Measurements from ENCODE around the gene CLIC4.

CLIC4 gene

DNA sequence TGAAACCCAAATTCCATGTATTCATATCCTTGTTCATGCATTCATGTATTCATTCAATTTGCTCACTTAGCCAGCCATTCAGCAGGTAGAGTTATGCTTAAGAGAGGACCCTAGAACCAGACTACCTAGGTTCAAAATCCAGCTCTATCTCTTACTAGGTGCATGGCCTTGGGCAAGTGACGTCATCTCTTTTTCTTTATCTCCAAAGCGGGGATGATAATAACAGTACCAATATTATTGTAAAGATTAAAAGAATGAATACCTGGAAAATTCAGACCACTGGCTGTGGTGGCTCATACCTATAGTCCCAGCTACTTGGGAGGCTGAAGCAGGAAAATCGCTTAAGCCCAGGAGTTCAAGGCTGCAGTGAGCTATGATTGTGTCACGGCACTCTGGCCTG is 33.9 kb upstream of the CLIC4 start:
- in situ Hi-C loops (cut with HindIII; ENCODE audit: low sequenced_read_pairs), result no loop called here
- DNase-seq (ENCODE audit: low read depth), result no peak
- no peak overlapping the region for H3K4me3 ChIP-seq (ENCODE audit: low read depth, low read length)
- TF ChIP-seq CTCF (IDR thresholded peaks at IDR 0.05; ENCODE audit: low read depth, low read length, missing control alignments), result no peak

DNA sequence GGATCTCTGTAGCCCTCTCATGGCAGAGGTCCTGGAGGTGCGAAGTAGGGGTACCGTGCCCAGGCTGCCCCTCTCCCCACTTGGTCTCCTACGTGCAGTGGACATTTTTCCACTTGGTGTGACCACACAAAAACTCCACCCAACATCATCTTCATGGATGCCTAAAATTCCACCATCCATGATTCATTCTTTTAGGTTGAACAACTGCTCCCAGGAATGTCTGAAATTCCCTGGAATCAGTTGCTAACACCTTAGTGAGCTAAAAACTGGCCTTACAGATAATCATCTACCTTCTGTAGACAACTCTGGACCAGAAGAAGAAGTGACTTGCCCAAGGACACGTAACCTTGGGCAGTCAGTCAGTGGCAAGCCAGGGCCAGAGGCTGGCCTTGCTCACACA is 32.1 kb upstream of the CLIC4 start:
- H3K4me3 ChIP-seq (ENCODE audit: low read depth, low read length), result no peak overlapping the region
- no peak for TF ChIP-seq CTCF (IDR thresholded peaks at IDR 0.05; ENCODE audit: low read depth, low read length, missing control alignments)
- no peak for DNase-seq (ENCODE audit: low read depth)
- in situ Hi-C loops (cut with HindIII; ENCODE audit: low sequenced_read_pairs), result no loop called here

GRCh38 chr1:24713736-24714135 is 31.5 kb upstream of the CLIC4 start:
- in situ Hi-C loops (cut with HindIII; ENCODE audit: low sequenced_read_pairs), result no loop called here
- no peak overlapping the region for H3K4me3 ChIP-seq (ENCODE audit: low read depth, low read length)
- DNase-seq (ENCODE audit: low read depth), result no peak
- no peak for TF ChIP-seq CTCF (IDR thresholded peaks at IDR 0.05; ENCODE audit: low read depth, low read length, missing control alignments)

GRCh38 chr1:24714859-24715520 is 30.3 kb upstream of the CLIC4 start:
- in situ Hi-C loops (cut with HindIII; ENCODE audit: low sequenced_read_pairs), result no loop called here
- no peak for TF ChIP-seq CTCF (IDR thresholded peaks at IDR 0.05; ENCODE audit: low read depth, low read length, missing control alignments)
- no peak for DNase-seq (ENCODE audit: low read depth)
- H3K4me3 ChIP-seq (ENCODE audit: low read depth, low read length), result no peak overlapping the region

GRCh38 chr1:24715658-24716057 is 29.6 kb upstream of the CLIC4 start:
- no peak for TF ChIP-seq CTCF (IDR thresholded peaks at IDR 0.05; ENCODE audit: low read depth, low read length, missing control alignments)
- no peak for DNase-seq (ENCODE audit: low read depth)
- no peak overlapping the region for H3K4me3 ChIP-seq (ENCODE audit: low read depth, low read length)
- in situ Hi-C loops (cut with HindIII; ENCODE audit: low sequenced_read_pairs), result no loop called here

DNA sequence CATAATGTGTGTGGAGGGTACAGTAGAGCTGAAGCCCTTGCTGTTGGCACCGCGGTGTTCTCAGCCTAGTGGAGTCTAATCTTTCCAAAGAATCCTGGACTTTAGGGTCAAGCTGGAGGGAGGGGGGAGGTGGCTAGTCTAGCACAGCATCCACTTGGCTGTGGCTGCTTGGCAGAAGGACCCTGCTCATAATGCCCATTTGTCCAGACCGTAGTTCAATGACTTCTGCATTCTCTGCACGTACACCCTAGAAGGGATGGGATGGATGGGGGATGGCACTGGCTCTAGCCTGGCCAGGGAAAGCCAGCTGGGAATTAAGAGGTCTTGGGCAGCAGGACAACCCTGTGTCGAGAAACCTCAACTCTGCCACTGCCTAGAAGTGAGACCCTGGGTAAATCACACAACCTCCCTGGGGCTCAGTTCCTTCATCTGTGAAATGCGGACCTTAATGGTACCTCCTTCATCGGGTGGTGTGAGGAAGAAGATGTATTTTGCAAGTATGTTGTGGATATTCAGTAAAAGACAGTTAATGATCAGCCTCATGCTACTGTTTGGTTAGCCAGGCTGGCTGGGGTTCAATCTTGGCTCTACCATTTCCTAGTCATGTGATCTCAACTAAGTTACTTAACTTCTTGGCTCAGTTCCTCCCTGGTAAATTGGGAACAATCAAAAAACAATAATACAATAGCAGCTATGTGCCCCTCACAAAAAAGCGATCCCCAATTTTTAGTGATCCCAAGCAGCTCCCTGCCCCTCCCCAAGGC is 27.2 kb upstream of the CLIC4 start:
- in situ Hi-C loops (cut with HindIII; ENCODE audit: low sequenced_read_pairs), result no loop called here
- no peak overlapping the region for H3K4me3 ChIP-seq (ENCODE audit: low read depth, low read length)
- TF ChIP-seq CTCF (IDR thresholded peaks at IDR 0.05; ENCODE audit: low read depth, low read length, missing control alignments), result no peak
- DNase-seq (ENCODE audit: low read depth), result no peak

All from astrocyte of the cerebellum (primary cell).